Gastrocnemius medialis (tissue), 4 donors: ENCODE data around the gene RAB11A. TPM values are rescaled to one million over a fixed set of nuclear protein-coding genes. Genes with fewer than 3 reads are reported as not detected.

ENCODE experiments used
- ATAC-seq, 2 donors: fragments of 150-250 bp; one replicate each; pipeline ENCODE4 v1.9.1; 2016
- DNase-seq, 2 donors: peaks; one replicate each; pipeline ENCODE4 v3.0.0-alpha.2; 2019
- H3K27ac ChIP-seq, 4 donors: fragments of 200-600 bp; sonication (generic); 1 replicate in 1 of 4; 2 replicates in 3 of 4; pipeline ENCODE4 v1.5.1; 2016 to 2018; ENCODE audit warnings: mild to moderate bottlenecking in 2 of 4, moderate library complexity in 1 of 4
- H3K27me3 ChIP-seq, 3 donors: fragments of 200-600 bp; sonication (generic) in 2 of 3; 1 replicate in 1 of 3; 2 replicates in 2 of 3; pipeline versions ENCODE4 v1.5.1 to v1.6.0; 2016 to 2019; ENCODE audit warnings: mild to moderate bottlenecking in 1 of 3, moderate library complexity in 1 of 3
- H3K36me3 ChIP-seq, 2 donors: fragments of 200-600 bp; sonication (generic) in 1 of 2; one replicate each; pipeline ENCODE4 v1.5.1; 2017 to 2018
- H3K4me1 ChIP-seq, 2 donors: fragments of 200-600 bp; sonication (generic) in 1 of 2; one replicate each; pipeline ENCODE4 v1.5.1; 2016 to 2017; ENCODE audit warnings: mild to moderate bottlenecking in 2 of 2
- H3K4me3 ChIP-seq, 4 donors: fragments of 200-600 bp; sonication (generic) in 3 of 4; 1 replicate in 1 of 4; 2 replicates in 3 of 4; pipeline ENCODE4 v1.5.1; 2016 to 2019; ENCODE audit warnings: mild to moderate bottlenecking in 2 of 4
- H3K9me3 ChIP-seq, 3 donors: fragments of 200-600 bp; sonication (generic) in 2 of 3; 1 replicate in 1 of 3; 2 replicates in 2 of 3; pipeline ENCODE4 v1.5.1; 2016 to 2019
- CTCF ChIP-seq, 5 experiments: fragments of 450-650 bp in 3 of 5; fragments of 200-600 bp in 2 of 5; sonication (generic) in 2 of 5; IDR thresholded peaks in 4 of 5; conservative IDR thresholded peaks in 1 of 5; 1 replicate in 4 of 5; 2 replicates in 1 of 5; pipeline ENCODE4 v1.5.1; 2016 to 2019; ENCODE audit warnings: antibody characterized with exemption in 5 of 5, mild to moderate bottlenecking in 3 of 5, moderate library complexity in 3 of 5
- POLR2A ChIP-seq, 2 donors: fragments of 450-650 bp; IDR thresholded peaks; one replicate each; pipeline ENCODE4 v1.6.1; 2017; ENCODE audit warnings: antibody characterized with exemption in 2 of 2, mild to moderate bottlenecking in 2 of 2, moderate library complexity in 2 of 2
- in situ Hi-C, 4 donors: fragments of 200-750 bp; cut with MboI; loops; one replicate each; pipeline versions ENCODE4 v1.15.0 to v1.8.0; 2017; ENCODE audit warnings: low sequenced_read_pairs in 4 of 4
- intact Hi-C: fragments of 100-400 bp; cut with DNase I; formaldehyde crosslinking; loops from one replicate; pipeline ENCODE4 v1.15.1; 2023; ENCODE audit warnings: low total_unique reads
- total RNA-seq, 4 donors: library from RNA; depleted of rRNA; stranded (reverse); fragments of >200 nt; gene quantifications; one replicate each; pipeline versions ENCODE4 v1.1.0 to v1.2.3, GENCODE V29; 2016

The RAB11A gene
- total RNA-seq, 4 donors from 2014 or later: 93.0 to 207 (median 166) TPM

GRCh38 chr15:65834603-65835282 is 34.5 kb upstream of the RAB11A start:
- peaks cover 29 to 52% of the 10 kb centered on the region in 2 donors for H3K4me1 ChIP-seq
- H3K27ac ChIP-seq: peak overlapping the region; percentile 86 to 95 (median 91)
- ATAC-seq (no peak), DNase-seq (no peak)
- intact Hi-C loops (no loop called here), in situ Hi-C loops (loop anchor here in 2 of 4 donors (5.0 kb wide), 2 partner anchors 38 to 42 kb away; partner anchors contain the start of gene DENND4A (in 1 of the 2))
- TF ChIP-seq CTCF (IDR thresholded peaks at IDR 0.05 in 4 of 5, conservative IDR thresholded peaks at IDR 0.05 in 1 of 5) (no peak), POLR2A (IDR thresholded peaks at IDR 0.05) (no peak)
- no peak overlapping the region for H3K4me3 ChIP-seq
- no peaks in the 10 kb centered on the region for H3K9me3 ChIP-seq
- no peaks in the 10 kb centered on the region for H3K36me3 ChIP-seq
- no peaks in the 10 kb centered on the region for H3K27me3 ChIP-seq

- DNase-seq (no peak), ATAC-seq (no peak)
- in situ Hi-C loops (no loop called here), intact Hi-C loops (no loop called here)
- Histone ChIP-seq H3K27ac (peak overlapping the region in 2 of 4 donors; percentile 23 to 89), H3K4me3 (no peak overlapping the region), H3K36me3 (no peaks in the 10 kb centered on the region), H3K9me3 (no peaks in the 10 kb centered on the region), H3K4me1 (peaks cover 29 to 48% of the 10 kb centered on the region in 2 donors), H3K27me3 (no peaks in the 10 kb centered on the region)
- TF ChIP-seq POLR2A (IDR thresholded peaks at IDR 0.05): no peak
- no peak for TF ChIP-seq CTCF (IDR thresholded peaks at IDR 0.05 in 4 of 5, conservative IDR thresholded peaks at IDR 0.05 in 1 of 5)
Measured at GRCh38 chr15:65835447-65835846, 33.8 kb upstream of the RAB11A start.

GRCh38 chr15:65836665-65837064 is 32.6 kb upstream of the RAB11A start:
- Histone ChIP-seq H3K9me3 (no peaks in the 10 kb centered on the region), H3K27me3 (no peaks in the 10 kb centered on the region), H3K4me1 (peaks cover 26 to 41% of the 10 kb centered on the region in 2 donors), H3K4me3 (no peak overlapping the region), H3K36me3 (no peaks in the 10 kb centered on the region), H3K27ac (no peak overlapping the region)
- intact Hi-C loops (no loop called here), in situ Hi-C loops (no loop called here)
- no peak for DNase-seq
- TF ChIP-seq CTCF (IDR thresholded peaks at IDR 0.05 in 4 of 5, conservative IDR thresholded peaks at IDR 0.05 in 1 of 5) (no peak), POLR2A (IDR thresholded peaks at IDR 0.05) (no peak)
- no peak for ATAC-seq

- in situ Hi-C loops (no loop called here), intact Hi-C loops (no loop called here)
- Histone ChIP-seq H3K4me3 (no peak overlapping the region), H3K27ac (no peak overlapping the region), H3K9me3 (no peaks in the 10 kb centered on the region), H3K4me1 (peaks cover 19 to 31% of the 10 kb centered on the region in 2 donors), H3K27me3 (no peaks in the 10 kb centered on the region), H3K36me3 (no peaks in the 10 kb centered on the region)
- no peak for ATAC-seq
- TF ChIP-seq CTCF (IDR thresholded peaks at IDR 0.05 in 4 of 5, conservative IDR thresholded peaks at IDR 0.05 in 1 of 5) (no peak), POLR2A (IDR thresholded peaks at IDR 0.05) (no peak)
- DNase-seq: no peak
Measured at GRCh38 chr15:65837301-65838294, 31.7 kb upstream of the RAB11A start.
